ENCODE results near the gene PRR27.

- no peak for TF ChIP-seq POLR2A (IDR thresholded peaks at IDR 0.05; ENCODE audit: low read length)
- TF ChIP-seq GATA1 (IDR thresholded peaks at IDR 0.05; ENCODE audit: low read depth, low read length): no peak
Measured at GRCh38 chr4:70178075-70178660, 24.1 kb downstream of the PRR27 start.

All from erythroblast (primary cell).